ENCODE data around the gene IQGAP2.
"Not testable (repeated sequence)": the region's sequence is repeated elsewhere in the genome, so short reads cannot be mapped to it uniquely, and the experiment has no call there.

Gene IQGAP2

GRCh38 chr5:76674330-76675066 is 271.4 kb downstream of the IQGAP2 start:
- no peak for DNase-seq

GRCh38 chr5:76675364-76675763 is 272.3 kb downstream of the IQGAP2 start:
- no peak for DNase-seq

- no peak for DNase-seq
Observed at GRCh38 chr5:76677849-76678472, 274.9 kb downstream of the IQGAP2 start.

- no peak for DNase-seq
Observed at GRCh38 chr5:76679231-76679630, 276.1 kb downstream of the IQGAP2 start.

GRCh38 chr5:76680826-76681225 is 277.7 kb downstream of the IQGAP2 start:
- not testable (repeated sequence) for DNase-seq

- no peak for DNase-seq
Observed at GRCh38 chr5:76681287-76681686, 278.2 kb downstream of the IQGAP2 start.

GRCh38 chr5:76682387-76682786 is 279.3 kb downstream of the IQGAP2 start:
- DNase-seq: no peak

- DNase-seq: no peak
Observed at GRCh38 chr5:76683816-76684731, 281.0 kb downstream of the IQGAP2 start.

- no peak for DNase-seq
Observed at GRCh38 chr5:76684756-76685519, 281.9 kb downstream of the IQGAP2 start.

GRCh38 chr5:76685704-76686103 is 282.6 kb downstream of the IQGAP2 start:
- DNase-seq: no peak

GRCh38 chr5:76688212-76688611 is 285.1 kb downstream of the IQGAP2 start:
- no peak for DNase-seq

GRCh38 chr5:76688836-76689235 is 285.8 kb downstream of the IQGAP2 start:
- DNase-seq: no peak

- no peak for DNase-seq
Observed at GRCh38 chr5:76689321-76690036, 286.4 kb downstream of the IQGAP2 start.

- no peak for DNase-seq
Observed at GRCh38 chr5:76690037-76690679, 287.1 kb downstream of the IQGAP2 start.

- no peak for DNase-seq
Observed at GRCh38 chr5:76690704-76691466, 287.8 kb downstream of the IQGAP2 start.

- DNase-seq: no peak
Observed at GRCh38 chr5:76691467-76692273, 288.6 kb downstream of the IQGAP2 start.

GRCh38 chr5:76692274-76692540 is 289.1 kb downstream of the IQGAP2 start:
- no peak for DNase-seq

- no peak for DNase-seq
Observed at GRCh38 chr5:76692651-76693050, 289.6 kb downstream of the IQGAP2 start.

GRCh38 chr5:76693141-76693540 is 290.1 kb downstream of the IQGAP2 start:
- DNase-seq: no peak

- DNase-seq: no peak
Observed at GRCh38 chr5:76694317-76694716, 291.2 kb downstream of the IQGAP2 start.
